Neural progenitor cell (in vitro differentiated cells): ENCODE data around the gene PDE11A.
"Not testable (repeated sequence)": the region's sequence is repeated elsewhere in the genome, so short reads cannot be mapped to it uniquely, and the experiment has no call there.

Experiments
- EZH2 ChIP-seq: fragments of 200-600 bp; sonication (generic); IDR thresholded peaks from 2 replicates; pipeline ENCODE4 v1.6.1; 2017; ENCODE audit warnings: antibody characterized with exemption, mild to moderate bottlenecking, moderate library complexity
- EZH2phosphoT487 ChIP-seq: fragments of 200-600 bp; sonication (generic); IDR thresholded peaks from 2 replicates; pipeline ENCODE4 v1.6.1; 2017; ENCODE audit warnings: antibody characterized with exemption
- TF ChIP-seq, protein P1 (sequence below): fragments of 200-600 bp; sonication (generic); IDR thresholded peaks from 2 replicates; pipeline ENCODE4 v1.5.1; 2017; ENCODE audit warnings: antibody characterized with exemption, mild to moderate bottlenecking

- TF ChIP-seq, protein P1, sequence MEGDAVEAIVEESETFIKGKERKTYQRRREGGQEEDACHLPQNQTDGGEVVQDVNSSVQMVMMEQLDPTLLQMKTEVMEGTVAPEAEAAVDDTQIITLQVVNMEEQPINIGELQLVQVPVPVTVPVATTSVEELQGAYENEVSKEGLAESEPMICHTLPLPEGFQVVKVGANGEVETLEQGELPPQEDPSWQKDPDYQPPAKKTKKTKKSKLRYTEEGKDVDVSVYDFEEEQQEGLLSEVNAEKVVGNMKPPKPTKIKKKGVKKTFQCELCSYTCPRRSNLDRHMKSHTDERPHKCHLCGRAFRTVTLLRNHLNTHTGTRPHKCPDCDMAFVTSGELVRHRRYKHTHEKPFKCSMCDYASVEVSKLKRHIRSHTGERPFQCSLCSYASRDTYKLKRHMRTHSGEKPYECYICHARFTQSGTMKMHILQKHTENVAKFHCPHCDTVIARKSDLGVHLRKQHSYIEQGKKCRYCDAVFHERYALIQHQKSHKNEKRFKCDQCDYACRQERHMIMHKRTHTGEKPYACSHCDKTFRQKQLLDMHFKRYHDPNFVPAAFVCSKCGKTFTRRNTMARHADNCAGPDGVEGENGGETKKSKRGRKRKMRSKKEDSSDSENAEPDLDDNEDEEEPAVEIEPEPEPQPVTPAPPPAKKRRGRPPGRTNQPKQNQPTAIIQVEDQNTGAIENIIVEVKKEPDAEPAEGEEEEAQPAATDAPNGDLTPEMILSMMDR, result not testable (repeated sequence)
- TF ChIP-seq EZH2, EZH2phosphoT487: not testable (repeated sequence)
Measured at GRCh38 chr2:178079279-178079678, 6.7 kb upstream of the PDE11A start.
